Liver (tissue), 2 donors: ENCODE results near the gene CDH4.

ENCODE experiments used
- TF ChIP-seq, protein P1 (sequence below): fragments of 150-350 bp; IDR thresholded peaks from 2 replicates; pipeline ENCODE4 v1.5.1; 2017; ENCODE audit warnings: improper control_type of control experiment, low read depth, low read length; ENCODE audit not compliant: missing input control
- TF ChIP-seq, protein P2 (sequence below): IDR thresholded peaks from 2 replicates; pipeline ENCODE4 v1.6.1; 2016; ENCODE audit warnings: antibody characterized with exemption, mild to moderate bottlenecking
- TF ChIP-seq, protein P3 (sequence below): IDR thresholded peaks from 2 replicates; pipeline ENCODE4 v1.6.1; 2016; ENCODE audit warnings: antibody characterized with exemption
- TF ChIP-seq, protein P4 (sequence below): IDR thresholded peaks from 2 replicates; pipeline ENCODE4 v1.6.1; 2016; ENCODE audit warnings: antibody characterized with exemption
- donor health status: healthy.

DNA sequence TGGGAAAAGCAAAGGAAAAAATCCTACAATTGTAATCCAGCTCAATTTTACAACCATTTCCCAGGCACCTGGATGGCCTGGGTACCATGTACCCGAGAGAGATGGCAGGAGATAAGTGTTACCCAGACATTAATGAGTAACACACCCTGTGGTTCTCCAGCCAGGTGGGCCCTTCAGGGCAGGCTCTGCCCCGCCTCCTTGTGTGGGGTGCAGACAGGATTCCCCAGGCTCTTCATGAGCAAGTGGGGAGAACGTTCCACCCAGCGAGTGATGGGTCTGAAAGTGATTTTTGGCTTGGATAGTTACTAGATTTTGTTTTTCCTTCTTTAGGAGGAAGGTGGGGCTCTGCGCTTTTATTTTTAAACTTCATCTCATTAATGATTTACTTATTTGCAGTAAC is 569.7 kb downstream of the CDH4 start:
- TF ChIP-seq, protein P1, sequence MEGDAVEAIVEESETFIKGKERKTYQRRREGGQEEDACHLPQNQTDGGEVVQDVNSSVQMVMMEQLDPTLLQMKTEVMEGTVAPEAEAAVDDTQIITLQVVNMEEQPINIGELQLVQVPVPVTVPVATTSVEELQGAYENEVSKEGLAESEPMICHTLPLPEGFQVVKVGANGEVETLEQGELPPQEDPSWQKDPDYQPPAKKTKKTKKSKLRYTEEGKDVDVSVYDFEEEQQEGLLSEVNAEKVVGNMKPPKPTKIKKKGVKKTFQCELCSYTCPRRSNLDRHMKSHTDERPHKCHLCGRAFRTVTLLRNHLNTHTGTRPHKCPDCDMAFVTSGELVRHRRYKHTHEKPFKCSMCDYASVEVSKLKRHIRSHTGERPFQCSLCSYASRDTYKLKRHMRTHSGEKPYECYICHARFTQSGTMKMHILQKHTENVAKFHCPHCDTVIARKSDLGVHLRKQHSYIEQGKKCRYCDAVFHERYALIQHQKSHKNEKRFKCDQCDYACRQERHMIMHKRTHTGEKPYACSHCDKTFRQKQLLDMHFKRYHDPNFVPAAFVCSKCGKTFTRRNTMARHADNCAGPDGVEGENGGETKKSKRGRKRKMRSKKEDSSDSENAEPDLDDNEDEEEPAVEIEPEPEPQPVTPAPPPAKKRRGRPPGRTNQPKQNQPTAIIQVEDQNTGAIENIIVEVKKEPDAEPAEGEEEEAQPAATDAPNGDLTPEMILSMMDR = no peak
- TF ChIP-seq, protein P2, sequence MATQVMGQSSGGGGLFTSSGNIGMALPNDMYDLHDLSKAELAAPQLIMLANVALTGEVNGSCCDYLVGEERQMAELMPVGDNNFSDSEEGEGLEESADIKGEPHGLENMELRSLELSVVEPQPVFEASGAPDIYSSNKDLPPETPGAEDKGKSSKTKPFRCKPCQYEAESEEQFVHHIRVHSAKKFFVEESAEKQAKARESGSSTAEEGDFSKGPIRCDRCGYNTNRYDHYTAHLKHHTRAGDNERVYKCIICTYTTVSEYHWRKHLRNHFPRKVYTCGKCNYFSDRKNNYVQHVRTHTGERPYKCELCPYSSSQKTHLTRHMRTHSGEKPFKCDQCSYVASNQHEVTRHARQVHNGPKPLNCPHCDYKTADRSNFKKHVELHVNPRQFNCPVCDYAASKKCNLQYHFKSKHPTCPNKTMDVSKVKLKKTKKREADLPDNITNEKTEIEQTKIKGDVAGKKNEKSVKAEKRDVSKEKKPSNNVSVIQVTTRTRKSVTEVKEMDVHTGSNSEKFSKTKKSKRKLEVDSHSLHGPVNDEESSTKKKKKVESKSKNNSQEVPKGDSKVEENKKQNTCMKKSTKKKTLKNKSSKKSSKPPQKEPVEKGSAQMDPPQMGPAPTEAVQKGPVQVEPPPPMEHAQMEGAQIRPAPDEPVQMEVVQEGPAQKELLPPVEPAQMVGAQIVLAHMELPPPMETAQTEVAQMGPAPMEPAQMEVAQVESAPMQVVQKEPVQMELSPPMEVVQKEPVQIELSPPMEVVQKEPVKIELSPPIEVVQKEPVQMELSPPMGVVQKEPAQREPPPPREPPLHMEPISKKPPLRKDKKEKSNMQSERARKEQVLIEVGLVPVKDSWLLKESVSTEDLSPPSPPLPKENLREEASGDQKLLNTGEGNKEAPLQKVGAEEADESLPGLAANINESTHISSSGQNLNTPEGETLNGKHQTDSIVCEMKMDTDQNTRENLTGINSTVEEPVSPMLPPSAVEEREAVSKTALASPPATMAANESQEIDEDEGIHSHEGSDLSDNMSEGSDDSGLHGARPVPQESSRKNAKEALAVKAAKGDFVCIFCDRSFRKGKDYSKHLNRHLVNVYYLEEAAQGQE = no peak
- TF ChIP-seq, protein P3, sequence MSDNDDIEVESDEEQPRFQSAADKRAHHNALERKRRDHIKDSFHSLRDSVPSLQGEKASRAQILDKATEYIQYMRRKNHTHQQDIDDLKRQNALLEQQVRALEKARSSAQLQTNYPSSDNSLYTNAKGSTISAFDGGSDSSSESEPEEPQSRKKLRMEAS = no peak
- TF ChIP-seq, protein P4, sequence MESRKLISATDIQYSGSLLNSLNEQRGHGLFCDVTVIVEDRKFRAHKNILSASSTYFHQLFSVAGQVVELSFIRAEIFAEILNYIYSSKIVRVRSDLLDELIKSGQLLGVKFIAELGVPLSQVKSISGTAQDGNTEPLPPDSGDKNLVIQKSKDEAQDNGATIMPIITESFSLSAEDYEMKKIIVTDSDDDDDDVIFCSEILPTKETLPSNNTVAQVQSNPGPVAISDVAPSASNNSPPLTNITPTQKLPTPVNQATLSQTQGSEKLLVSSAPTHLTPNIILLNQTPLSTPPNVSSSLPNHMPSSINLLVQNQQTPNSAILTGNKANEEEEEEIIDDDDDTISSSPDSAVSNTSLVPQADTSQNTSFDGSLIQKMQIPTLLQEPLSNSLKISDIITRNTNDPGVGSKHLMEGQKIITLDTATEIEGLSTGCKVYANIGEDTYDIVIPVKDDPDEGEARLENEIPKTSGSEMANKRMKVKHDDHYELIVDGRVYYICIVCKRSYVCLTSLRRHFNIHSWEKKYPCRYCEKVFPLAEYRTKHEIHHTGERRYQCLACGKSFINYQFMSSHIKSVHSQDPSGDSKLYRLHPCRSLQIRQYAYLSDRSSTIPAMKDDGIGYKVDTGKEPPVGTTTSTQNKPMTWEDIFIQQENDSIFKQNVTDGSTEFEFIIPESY = no peak
